IMR-90 (cell line): ENCODE measurements around the gene CREB5.

ENCODE experiments used
- CEBPB ChIP-seq: IDR thresholded peaks from 2 replicates; pipeline ENCODE4 v1.6.1; 2012; ENCODE audit warnings: low read depth, low read length, improper control_type of control experiment
- CHD1 ChIP-seq: IDR thresholded peaks from 2 replicates; pipeline ENCODE4 v1.6.1; 2012; ENCODE audit warnings: low read depth, low read length, improper control_type of control experiment
- CTCF ChIP-seq: conservative IDR thresholded peaks from 2 replicates; pipeline ENCODE4 v1.5.1; 2012; ENCODE audit warnings: mild to moderate bottlenecking, low read depth, low read length, improper control_type of control experiment
- FOS ChIP-seq: fragments of 150-350 bp; IDR thresholded peaks from 2 replicates; pipeline ENCODE4 v1.6.1; 2016; ENCODE audit warnings: low read depth, low read length
- MAZ ChIP-seq: IDR thresholded peaks from 2 replicates; pipeline ENCODE4 v1.6.1; 2012; ENCODE audit warnings: low read depth, mild to moderate bottlenecking, low read length, improper control_type of control experiment, moderate library complexity, borderline replicate concordance
- POLR2A ChIP-seq: IDR thresholded peaks from 2 replicates; pipeline ENCODE4 v1.6.1; 2012; ENCODE audit warnings: mild to moderate bottlenecking, low read depth, low read length
- RAD21 ChIP-seq: IDR thresholded peaks from 2 replicates; pipeline ENCODE4 v1.6.1; 2012; ENCODE audit warnings: low read length, improper control_type of control experiment
- RCOR1 ChIP-seq: IDR thresholded peaks from 2 replicates; pipeline ENCODE4 v1.6.1; 2012; ENCODE audit warnings: mild to moderate bottlenecking, low read length, improper control_type of control experiment; ENCODE audit not compliant: insufficient replicate concordance
- TF ChIP-seq, protein P1 (sequence below): fragments of 150-350 bp; IDR thresholded peaks from 2 replicates; pipeline ENCODE4 v1.6.1; 2017; ENCODE audit warnings: mild to moderate bottlenecking, antibody characterized with exemption, low read length, low read depth
- TF ChIP-seq, protein P2 (sequence below): fragments of 150-350 bp; IDR thresholded peaks from 2 replicates; pipeline ENCODE4 v1.6.1; 2016; ENCODE audit warnings: low read depth, mild to moderate bottlenecking, low read length, moderate library complexity, borderline replicate concordance

- TF ChIP-seq POLR2A (no peak), CTCF (no peak), RCOR1 (no peak), CHD1 (no peak), FOS (no peak), RAD21 (no peak), CEBPB (no peak), MAZ (no peak)
- TF ChIP-seq, protein P1, sequence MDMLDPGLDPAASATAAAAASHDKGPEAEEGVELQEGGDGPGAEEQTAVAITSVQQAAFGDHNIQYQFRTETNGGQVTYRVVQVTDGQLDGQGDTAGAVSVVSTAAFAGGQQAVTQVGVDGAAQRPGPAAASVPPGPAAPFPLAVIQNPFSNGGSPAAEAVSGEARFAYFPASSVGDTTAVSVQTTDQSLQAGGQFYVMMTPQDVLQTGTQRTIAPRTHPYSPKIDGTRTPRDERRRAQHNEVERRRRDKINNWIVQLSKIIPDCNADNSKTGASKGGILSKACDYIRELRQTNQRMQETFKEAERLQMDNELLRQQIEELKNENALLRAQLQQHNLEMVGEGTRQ = no peak
- TF ChIP-seq, protein P2, sequence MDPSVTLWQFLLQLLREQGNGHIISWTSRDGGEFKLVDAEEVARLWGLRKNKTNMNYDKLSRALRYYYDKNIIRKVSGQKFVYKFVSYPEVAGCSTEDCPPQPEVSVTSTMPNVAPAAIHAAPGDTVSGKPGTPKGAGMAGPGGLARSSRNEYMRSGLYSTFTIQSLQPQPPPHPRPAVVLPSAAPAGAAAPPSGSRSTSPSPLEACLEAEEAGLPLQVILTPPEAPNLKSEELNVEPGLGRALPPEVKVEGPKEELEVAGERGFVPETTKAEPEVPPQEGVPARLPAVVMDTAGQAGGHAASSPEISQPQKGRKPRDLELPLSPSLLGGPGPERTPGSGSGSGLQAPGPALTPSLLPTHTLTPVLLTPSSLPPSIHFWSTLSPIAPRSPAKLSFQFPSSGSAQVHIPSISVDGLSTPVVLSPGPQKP = no peak
Observed at GRCh38 chr7:28395404-28395803, 16.9 kb upstream of the CREB5 start.
